ENCODE data around the gene KLHL6. TPM values are rescaled to one million over a fixed set of nuclear protein-coding genes. Genes with fewer than 3 reads are reported as not detected.

KLHL6 gene
- total and polyA plus RNA-seq, 2 of the 13 experiments (the other 11 are each of a cell fraction or from before 2014, with no cell fraction given) = not detected

GRCh38 chr3:183508821-183509220 lies 46.7 kb downstream of the KLHL6 start:
- Histone ChIP-seq H3K27me3 (ENCODE audit: control insufficient read depth in 1 of 2, insufficient read depth in 2 of 2, low read length in 2 of 2) (no peaks in the 10 kb centered on the region; a peak in 2 of 5 replicates), H3K9me3 (ENCODE audit: low read length) (no peaks in the 10 kb centered on the region), H2AFZ (ENCODE audit: low read length) (no peak overlapping the region), H3K4me1 (ENCODE audit: insufficient read depth, low read length) (peaks cover 24% of the 10 kb centered on the region), H3K9ac (ENCODE audit: insufficient read depth, low read depth, low read length) (no peak overlapping the region), H4K20me1 (ENCODE audit: insufficient read depth, low read length) (no peaks in the 10 kb centered on the region), H3K4me3 (replicated peaks in 1 of 3; ENCODE audit: insufficient read depth in 1 of 3, low read depth in 2 of 3, low read length in 3 of 3) (no peak overlapping the region), H3K27ac (ENCODE audit: extremely low read length, insufficient read depth, low read length) (no peak overlapping the region), H3K4me2 (ENCODE audit: low read depth, low read length) (no peak overlapping the region), H3K79me2 (ENCODE audit: insufficient read depth, low read length) (no peaks in the 10 kb centered on the region), H3K36me3 (replicated peaks in 1 of 2; ENCODE audit: control insufficient read depth in 1 of 2, insufficient read depth in 2 of 2, low read length in 2 of 2) (no peaks in the 10 kb centered on the region)
- DNase-seq (ENCODE audit: low spot score) (no peak), FAIRE-seq (no peak), ATAC-seq (no peak)
- ChIA-PET POLR2A (no interaction called here), CTCF (ENCODE audit: low intra/inter-chr PET ratio, low total read pairs) (no interaction called here)
- TF ChIP-seq CHCHD3 (CRISPR knock-in tag; IDR thresholded peaks at IDR 0.05) = no peak
- TF ChIP-seq ZNF703 (CRISPR knock-in tag; IDR thresholded peaks at IDR 0.05; ENCODE audit: borderline replicate concordance) = no peak
- no peak for TF ChIP-seq ZNF451 (CRISPR knock-in tag; IDR thresholded peaks at IDR 0.05)
- no peak for TF ChIP-seq FOXA1 (IDR thresholded peaks at IDR 0.05)
- TF ChIP-seq FOXA1 (CRISPR knock-in tag; IDR thresholded peaks at IDR 0.05) = no peak
- TF ChIP-seq ZSCAN31 (CRISPR knock-in tag; IDR thresholded peaks at IDR 0.05; ENCODE audit: low read depth) = no peak
- no peak for TF ChIP-seq CENPT (CRISPR knock-in tag; IDR thresholded peaks at IDR 0.05; ENCODE audit: low read depth)
- TF ChIP-seq ZNF350 (CRISPR knock-in tag; IDR thresholded peaks at IDR 0.05; ENCODE audit: borderline replicate concordance, low read depth) = no peak
- no peak for TF ChIP-seq XBP1 (CRISPR knock-in tag; IDR thresholded peaks at IDR 0.05)
- TF ChIP-seq ZNF562 (CRISPR knock-in tag; IDR thresholded peaks at IDR 0.05; ENCODE audit: borderline replicate concordance) = no peak
- no peak for TF ChIP-seq ZBTB8A (CRISPR knock-in tag; IDR thresholded peaks at IDR 0.05; ENCODE audit: borderline replicate concordance, low read depth)
- TF ChIP-seq AGO2 (optimal IDR thresholded peaks at IDR 0.05; ENCODE audit: low read depth, low read length) = no peak
- no peak for TF ChIP-seq ZFP41 (CRISPR knock-in tag; IDR thresholded peaks at IDR 0.05; ENCODE audit: borderline replicate concordance)
- no peak for TF ChIP-seq FOXK1 (CRISPR knock-in tag; IDR thresholded peaks at IDR 0.05; ENCODE audit: borderline replicate concordance, low read depth)
- 42% methylated on average over 2 of the region's 2 CpGs for WGBS (ENCODE audit: low lambda C conversion rate)
- intact Hi-C loops (cut with micrococcal nuclease; ENCODE audit: unreplicated experiment) (no loop called here), in situ Hi-C loops (cut with HindIII; ENCODE audit: extremely low pct_ligation_motif_present, low pct_unique_long_range_greater_than_20kb) (no loop called here)
- no TSS peak for BruUV-seq (replicated peaks)

Data from HepG2 (cell line).